Sigmoid colon (tissue), 7 donors: ENCODE measurements around the gene CCDC38. TPM values are rescaled to one million over a fixed set of nuclear protein-coding genes. Genes with fewer than 3 reads are reported as not detected.

Experiments used
- DNase-seq: peaks from one replicate; pipeline ENCODE4 v3.0.0-alpha.2; 2019
- H3K27ac ChIP-seq, 4 donors: fragments of 200-600 bp; sonication (generic); one replicate each; pipeline ENCODE4 v1.5.1; 2016 to 2019; ENCODE audit warnings: mild to moderate bottlenecking in 1 of 4
- H3K27me3 ChIP-seq, 3 donors: fragments of 200-600 bp; sonication (generic); one replicate each; pipeline ENCODE4 v1.5.1; 2019; ENCODE audit warnings: mild to moderate bottlenecking in 1 of 3
- H3K36me3 ChIP-seq, 4 donors: fragments of 200-600 bp; sonication (generic); one replicate each; pipeline ENCODE4 v1.5.1; 2016 to 2019
- H3K4me1 ChIP-seq, 4 donors: fragments of 200-600 bp; sonication (generic); one replicate each; pipeline ENCODE4 v1.5.1; 2017 to 2019
- H3K4me3 ChIP-seq, 4 donors: fragments of 200-600 bp; sonication (generic); one replicate each; pipeline ENCODE4 v1.5.1; 2017 to 2019; ENCODE audit warnings: mild to moderate bottlenecking in 2 of 4, moderate library complexity in 1 of 4
- H3K9me3 ChIP-seq, 4 donors: fragments of 200-600 bp in 3 of 4; sonication (generic) in 3 of 4; one replicate each; pipeline versions ENCODE4 v1.5.1 to v1.6.1; 2013 to 2019
- CTCF ChIP-seq, 4 experiments: fragments of 450-650 bp in 3 of 4; fragments of 200-600 bp in 1 of 4; IDR thresholded peaks; one replicate each; pipeline ENCODE4 v1.5.1; 2016 to 2019; ENCODE audit warnings: antibody characterized with exemption in 4 of 4, mild to moderate bottlenecking in 3 of 4, moderate library complexity in 2 of 4
- EP300 ChIP-seq, 4 donors: sonication (generic); formaldehyde crosslinking; IDR thresholded peaks; one replicate each; pipeline ENCODE4 v1.6.1; 2017; ENCODE audit warnings: antibody characterized with exemption in 4 of 4
- POLR2A ChIP-seq, 2 donors: fragments of 450-650 bp; IDR thresholded peaks; one replicate each; pipeline ENCODE4 v1.6.1; 2016; ENCODE audit warnings: antibody characterized with exemption in 2 of 2, mild to moderate bottlenecking in 2 of 2, moderate library complexity in 2 of 2
- POLR2AphosphoS5 ChIP-seq, 4 donors: sonication (generic); formaldehyde crosslinking; IDR thresholded peaks; one replicate each; pipeline ENCODE4 v1.6.1; 2017; ENCODE audit warnings: antibody characterized with exemption in 4 of 4
- WGBS, 2 donors: extraction: QIAGEN DNeasy Blood & Tissue Kit; methylation state at CpG; one replicate each; pipeline ENCODE4 v1.1.7; 2013; 5-methylcytosine and 5-hydroxymethylcytosine counted together
- intact Hi-C: fragments of 100-400 bp; cut with DNase I; formaldehyde crosslinking; loops from one replicate; pipeline ENCODE4 v1.15.1; 2023
- polyA plus RNA-seq, 3 donors: library from polyadenylated mRNA; stranded (reverse); fragments of 200-250 nt; gene quantifications; one replicate each; pipeline ENCODE4 v1.2.3, GENCODE V29; 2013
- total RNA-seq, 4 donors: library from RNA; depleted of rRNA; stranded (reverse); fragments of >200 nt; gene quantifications; one replicate each; pipeline ENCODE4 v1.1.0, GENCODE V29; 2016
- donor health status: healthy with polysubstance abuse.
- donor health status: Bipolar disorder and iron deficiency.
- donor health status: healthy.

Gene CCDC38
- total and polyA plus RNA-seq, 7 donors: not detected

GRCh38 chr12:95922231-95922630, 20.2 kb downstream of the CCDC38 start:
- no peaks in the 10 kb centered on the region for H3K27me3 ChIP-seq
- H3K4me1 ChIP-seq: no peaks in the 10 kb centered on the region
- no peak for DNase-seq
- intact Hi-C loops: no loop called here
- H3K4me3 ChIP-seq: no peak overlapping the region
- H3K27ac ChIP-seq: no peak overlapping the region
- 52 to 54% methylated on average over 3 of the region's 3 CpGs for WGBS, 2 donors
- no peaks in the 10 kb centered on the region for H3K9me3 ChIP-seq
- no peaks in the 10 kb centered on the region for H3K36me3 ChIP-seq
- TF ChIP-seq CTCF (IDR thresholded peaks at IDR 0.05) (no peak), POLR2A (IDR thresholded peaks at IDR 0.05) (no peak), POLR2AphosphoS5 (IDR thresholded peaks at IDR 0.05) (no peak), EP300 (IDR thresholded peaks at IDR 0.05) (no peak)

- Histone ChIP-seq H3K9me3 (no peaks in the 10 kb centered on the region), H3K36me3 (no peaks in the 10 kb centered on the region), H3K27ac (no peak overlapping the region), H3K4me3 (no peak overlapping the region), H3K27me3 (no peaks in the 10 kb centered on the region), H3K4me1 (no peaks in the 10 kb centered on the region)
- no peak for DNase-seq
- intact Hi-C loops: loop anchor here (2.0 kb wide), 1 partner anchor 78 kb away; the partner anchor contains the start of gene HAL
- 81 to 86% methylated on average over 6 of the region's 6 CpGs for WGBS, 2 donors
- TF ChIP-seq EP300 (IDR thresholded peaks at IDR 0.05) (no peak), POLR2AphosphoS5 (IDR thresholded peaks at IDR 0.05) (no peak), CTCF (IDR thresholded peaks at IDR 0.05) (no peak), POLR2A (IDR thresholded peaks at IDR 0.05) (no peak)
These were observed 23.3 kb downstream of the CCDC38 start for GRCh38 chr12:95919110-95919509.

GRCh38 chr12:95918194-95918993, 24.0 kb downstream of the CCDC38 start:
- H3K4me1 ChIP-seq: no peaks in the 10 kb centered on the region
- intact Hi-C loops: loop anchor here (2.0 kb wide), 1 partner anchor 78 kb away; the partner anchor contains the start of gene HAL
- H3K27me3 ChIP-seq: no peaks in the 10 kb centered on the region
- peak; percentile 58 to 73 (median 66) for TF ChIP-seq CTCF (IDR thresholded peaks at IDR 0.05)
- no peak for TF ChIP-seq POLR2AphosphoS5 (IDR thresholded peaks at IDR 0.05)
- no peak for TF ChIP-seq POLR2A (IDR thresholded peaks at IDR 0.05)
- TF ChIP-seq EP300 (IDR thresholded peaks at IDR 0.05): no peak
- no peak overlapping the region for H3K27ac ChIP-seq
- no peak overlapping the region for H3K4me3 ChIP-seq
- WGBS, 2 donors: 17 to 23% methylated on average over 7 of the region's 7 CpGs
- H3K36me3 ChIP-seq: no peaks in the 10 kb centered on the region
- H3K9me3 ChIP-seq: no peaks in the 10 kb centered on the region
- DNase-seq: no peak

GRCh38 chr12:95909871-95910270, 32.5 kb downstream of the CCDC38 start:
- 95 to 96% methylated on average over 3 of the region's 3 CpGs for WGBS, 2 donors
- intact Hi-C loops: no loop called here
- TF ChIP-seq CTCF (IDR thresholded peaks at IDR 0.05) (no peak), POLR2A (IDR thresholded peaks at IDR 0.05) (no peak), POLR2AphosphoS5 (IDR thresholded peaks at IDR 0.05) (no peak), EP300 (IDR thresholded peaks at IDR 0.05) (no peak)

More at GRCh38 chr12:95909871-95910270, 32.5 kb downstream of the CCDC38 start:
- Histone ChIP-seq H3K36me3 (no peaks in the 10 kb centered on the region), H3K9me3 (no peaks in the 10 kb centered on the region), H3K27me3 (no peaks in the 10 kb centered on the region), H3K4me3 (no peak overlapping the region), H3K27ac (no peak overlapping the region), H3K4me1 (no peaks in the 10 kb centered on the region)
- DNase-seq: no peak
